Endothelial cell of umbilical vein (primary cell): ENCODE data around the gene VAMP2. TPM values are rescaled to one million over a fixed set of nuclear protein-coding genes. Genes with fewer than 3 reads are reported as not detected.

Experiments used
- BruUV-seq: library from RNA; stranded (reverse); fragments of 400-500 nt; replicated peaks from 2 replicates; lab custom pipeline; 2021; lab: Mats Ljungman, UMichigan
- CTCF ChIA-PET: fragments of 300-600, 350-600 bp; sonication (Branson Sonifier 250); formaldehyde crosslinking; loops from one replicate; lab custom pipeline; 2021; ENCODE audit warnings: antibody characterized with exemption, inconsistent platforms; lab: Charles Lee
- POLR2A ChIA-PET: fragments of 300-600, 350-600 bp; sonication (Branson Sonifier 250); formaldehyde crosslinking; loops from one replicate; lab custom pipeline; 2021; ENCODE audit warnings: antibody characterized with exemption, inconsistent platforms; lab: Charles Lee
- DNase-seq: peaks from one replicate; pipeline ENCODE4 v3.0.0-alpha.2; 2011; ENCODE audit warnings: low read depth, low spot score
- FAIRE-seq: peaks from 2 replicates; lab custom pipeline; 2011; peaks lifted over from hg19 to GRCh38; lab: Jason Lieb, UNC
- H2AFZ ChIP-seq: 2 replicates; pipeline ENCODE4 v1.6.0; 2012; ENCODE audit warnings: low read depth, low read length, control low read depth, inconsistent platforms
- H3K27ac ChIP-seq: 2 replicates; pipeline ENCODE4 v1.5.1; 2011; ENCODE audit warnings: low read depth, mild to moderate bottlenecking, control low read depth, low read length, moderate library complexity; ENCODE audit not compliant: insufficient read depth
- H3K27me3 ChIP-seq, 2 experiments: 2 replicates each; pipeline versions ENCODE4 v1.6.0 to v1.6.1; 2011; ENCODE audit warnings: low read length in 2 of 2, mixed read lengths in 1 of 2; ENCODE audit not compliant: control insufficient read depth in 2 of 2, insufficient read depth in 2 of 2
- H3K36me3 ChIP-seq, 2 experiments: 2 replicates in 1 of 2; 3 replicates in 1 of 2; pipeline ENCODE4 v1.5.1; 2011; ENCODE audit warnings: low read length in 2 of 2, mild to moderate bottlenecking in 1 of 2, moderate library complexity in 1 of 2; ENCODE audit not compliant: control insufficient read depth in 2 of 2, insufficient read depth in 2 of 2; ENCODE audit errors: extremely low read depth in 1 of 2
- H3K4me1 ChIP-seq: 3 replicates; pipeline ENCODE4 v1.5.1; 2011; ENCODE audit warnings: mild to moderate bottlenecking, low read length; ENCODE audit not compliant: control insufficient read depth, insufficient read depth; ENCODE audit errors: extremely low read depth
- H3K4me2 ChIP-seq: 2 replicates; pipeline ENCODE4 v1.6.1; 2011; ENCODE audit warnings: low read length, control low read depth, mixed read lengths; ENCODE audit not compliant: insufficient read depth
- H3K4me3 ChIP-seq, 3 experiments: fragments of 200-600 bp in 1 of 3; sonication (generic), shearing (Covaris generic) in 1 of 3; replicated peaks in 1 of 3; 2 replicates each; pipeline ENCODE4 v1.5.1; 2011 to 2016; ENCODE audit warnings: control low read depth in 3 of 3, low read length in 3 of 3, mild to moderate bottlenecking in 2 of 3, inconsistent platforms in 1 of 3, low read depth in 1 of 3, moderate library complexity in 1 of 3; ENCODE audit not compliant: insufficient read depth in 1 of 3
- H3K79me2 ChIP-seq: 2 replicates; pipeline ENCODE4 v1.6.0; 2012; ENCODE audit warnings: low read length, inconsistent platforms; ENCODE audit not compliant: control insufficient read depth, insufficient read depth
- H3K9ac ChIP-seq: replicated peaks from 2 replicates; pipeline ENCODE3; 2011; ENCODE audit warnings: low read length, control low read depth; ENCODE audit not compliant: insufficient read depth; ENCODE audit errors: extremely low read depth
- H3K9me1 ChIP-seq: replicated peaks from 3 replicates; pipeline ENCODE4 v1.6.0; 2011; ENCODE audit warnings: mild to moderate bottlenecking, low read length; ENCODE audit not compliant: control insufficient read depth, insufficient read depth; ENCODE audit errors: extremely low read depth
- H3K9me3 ChIP-seq: replicated peaks from 2 replicates; pipeline ENCODE4 v1.5.1; 2012; ENCODE audit warnings: low read length, inconsistent platforms; ENCODE audit not compliant: control insufficient read depth, insufficient read depth
- H4K20me1 ChIP-seq: replicated peaks from 2 replicates; pipeline ENCODE3; 2011; ENCODE audit warnings: mild to moderate bottlenecking, low read length; ENCODE audit not compliant: control insufficient read depth, insufficient read depth; ENCODE audit errors: extremely low read depth
- EZH2 ChIP-seq: IDR thresholded peaks from 2 replicates; pipeline ENCODE4 v1.6.1; 2012; ENCODE audit warnings: borderline replicate concordance, low read depth, mild to moderate bottlenecking, moderate library complexity, low read length, inconsistent platforms; ENCODE audit not compliant: severe bottlenecking
- FOS ChIP-seq: IDR thresholded peaks from 2 replicates; pipeline ENCODE4 v1.6.1; 2011; ENCODE audit warnings: mild to moderate bottlenecking, low read length, moderate library complexity, borderline replicate concordance; ENCODE audit not compliant: insufficient read depth
- GATA2 ChIP-seq: IDR thresholded peaks from 2 replicates; pipeline ENCODE4 v1.7.0; 2011; ENCODE audit warnings: low read depth, mild to moderate bottlenecking, moderate library complexity, mixed read lengths, low read length; ENCODE audit not compliant: insufficient read length, insufficient read depth
- JUN ChIP-seq: IDR thresholded peaks from 2 replicates; pipeline ENCODE4 v1.6.1; 2011; ENCODE audit warnings: borderline replicate concordance, low read depth; ENCODE audit not compliant: insufficient read length, insufficient read depth
- MAX ChIP-seq: IDR thresholded peaks from 2 replicates; pipeline ENCODE4 v1.6.1; 2011; ENCODE audit not compliant: insufficient read depth, insufficient read length
- MYC ChIP-seq: IDR thresholded peaks from one replicate; pipeline ENCODE4 v1.6.1; 2011; ENCODE audit warnings: mild to moderate bottlenecking, low read depth, low read length
- POLR2AphosphoS5 ChIP-seq: IDR thresholded peaks from 2 replicates; pipeline ENCODE4 v1.6.1; 2012; ENCODE audit warnings: low read depth, mild to moderate bottlenecking, control low read depth, low read length, moderate library complexity; ENCODE audit not compliant: insufficient read depth
- dilution Hi-C: fragments of 300-500 bp; cut with MboI; formaldehyde crosslinking; loops from one replicate; pipeline ENCODE4 v1.15.0; 2019; ENCODE audit warnings: low sequenced_read_pairs; ENCODE audit not compliant: extremely low pct_ligation_motif_present
- intact Hi-C: fragments of 100-400 bp; cut with micrococcal nuclease; formaldehyde crosslinking; loops from one replicate; pipeline ENCODE4 v1.10.0; 2022
- polyA plus RNA-seq, 4 experiments: library from polyadenylated mRNA; depleted of rRNA in 3 of 4; stranded (reverse) in 3 of 4; unstranded in 1 of 4; fragments of >200 nt; gene quantifications; 2 replicates each; pipeline versions ENCODE4 v1.2.1 to v1.2.3, GENCODE V29; 2011 to 2012; ENCODE audit warnings: missing spikeins in 1 of 4
- total RNA-seq: library from RNA; stranded (reverse); gene quantifications from 2 replicates; pipeline ENCODE4 v1.2.3, GENCODE V29; 2021

Gene VAMP2
- total and polyA plus RNA-seq, 2 donors (not counting 3 experiments of a cell fraction or from before 2014, with no cell fraction given) = 35.9 to 38.0 TPM

- intact Hi-C loops (loop anchor here (5.0 kb wide), 1 partner anchor 282 kb away; no protein-coding TSS in a partner anchor), dilution Hi-C loops (no loop called here)
- peaks cover 33% of the 10 kb centered on the region for H3K4me1 ChIP-seq
- peaks cover 3% of the 10 kb centered on the region for H4K20me1 ChIP-seq
- H3K27me3 ChIP-seq = peaks cover 8 to 14% of the 10 kb centered on the region in 2 experiments
- H3K9me1 ChIP-seq = no peaks in the 10 kb centered on the region
- H3K9ac ChIP-seq = peak within 1 kb of the TSS; percentile 40
- H3K9me3 ChIP-seq = no peaks in the 10 kb centered on the region
- H3K4me3 ChIP-seq = peak within 1 kb of the TSS; percentile 51 to 60 (median 55)
- ChIA-PET CTCF (interaction anchor here (0.8 to 2.8 kb wide), 6 partner anchors 15 to 50 kb away, joined by 3 to 19 read pairs (median 6); no protein-coding TSS in a partner anchor), POLR2A (interaction anchor here (1.7 kb wide), 1 partner anchor 49 kb away, joined by 8 read pairs; no protein-coding TSS in a partner anchor)
- no peak within 1 kb of the TSS for H3K27ac ChIP-seq
- no peaks in the 10 kb centered on the region for H3K36me3 ChIP-seq
- no TSS peak for BruUV-seq
- peak; percentile 7 for DNase-seq
- TF ChIP-seq JUN (no peak), GATA2 (no peak), POLR2AphosphoS5 (no peak)
- no peak for FAIRE-seq
- H3K4me2 ChIP-seq = peak within 1 kb of the TSS; percentile 77
- peak within 1 kb of the TSS; percentile 86 for H2AFZ ChIP-seq
- H3K79me2 ChIP-seq = no peaks in the 10 kb centered on the region
These were observed 38.9 kb downstream of the VAMP2 start, which contains the start of gene HES7 for GRCh38 chr17:8123695-8124349. Gene HES7, minus strand, starts transcription at chr17:8124106. Its CDS starts 22 bp downstream, at chr17:8124084.

GRCh38 chr17:8122924-8123694, 39.6 kb downstream of the VAMP2 start:
- peaks cover 8 to 14% of the 10 kb centered on the region in 2 experiments for H3K27me3 ChIP-seq
- peaks cover 38% of the 10 kb centered on the region for H3K4me1 ChIP-seq
- no peaks in the 10 kb centered on the region for H3K9me3 ChIP-seq
- CTCF ChIA-PET = interaction anchor here (0.6 to 2.8 kb wide), 7 partner anchors 15 to 178 kb away, joined by 3 to 19 read pairs (median 5); no protein-coding TSS in a partner anchor
- peak overlapping the region; percentile 77 for H3K4me2 ChIP-seq
- H3K9ac ChIP-seq = peak overlapping the region; percentile 40
- peak overlapping the region; percentile 86 for H2AFZ ChIP-seq
- intact Hi-C loops (loop anchor here (5.0 kb wide), 1 partner anchor 281 kb away; no protein-coding TSS in a partner anchor), dilution Hi-C loops (no loop called here)
- no peaks in the 10 kb centered on the region for H3K79me2 ChIP-seq
- peak overlapping the region; percentile 51 to 60 (median 55) for H3K4me3 ChIP-seq
- H3K9me1 ChIP-seq = no peaks in the 10 kb centered on the region
- no peak for FAIRE-seq
- H3K27ac ChIP-seq = no peak overlapping the region
- BruUV-seq = no TSS peak
- H3K36me3 ChIP-seq = no peaks in the 10 kb centered on the region
- peak; percentile 19 for DNase-seq
- POLR2A ChIA-PET = interaction anchor here (1.7 kb wide), 1 partner anchor 50 kb away, joined by 8 read pairs; no protein-coding TSS in a partner anchor
- H4K20me1 ChIP-seq = peaks cover 3% of the 10 kb centered on the region
- TF ChIP-seq FOS (no peak), EZH2 (peak; percentile 87), JUN (no peak), GATA2 (no peak), MYC (no peak), MAX (no peak), POLR2AphosphoS5 (no peak)
